ENCODE data around the gene TNXB.

The TNXB gene

GRCh38 chr6:32127717-32128592, 18.8 kb upstream of the TNXB start, which contains the start of gene ATF6B:
TSS of gene ATF6B (minus strand) at chr6:32128246. CDS start at chr6:32128207, 39 bp downstream.
- Histone ChIP-seq H3K36me3 (ENCODE audit: insufficient read depth, low read length) (0 out of 2 replicates have a peak, but pooled peaks cover 5% of the 10 kb centered on the region), H3K9ac (ENCODE audit: low read depth, low read length) (peak within 1 kb of the TSS; percentile 100), H3K9me3 (ENCODE audit: control insufficient read depth, insufficient read depth, low read length) (no peaks in the 10 kb centered on the region), H3K4me1 (ENCODE audit: insufficient read depth, low read length) (no peaks in the 10 kb centered on the region; the same call in 1 of the 2 replicates)

GRCh38 chr6:32127409-32127716, 18.2 kb upstream of the TNXB start:
- Histone ChIP-seq H3K36me3 (ENCODE audit: insufficient read depth, low read length) (0 out of 2 replicates have a peak, but pooled peaks cover 5% of the 10 kb centered on the region), H3K4me1 (ENCODE audit: insufficient read depth, low read length) (no peaks in the 10 kb centered on the region; the same call in 1 of the 2 replicates), H3K9ac (ENCODE audit: low read depth, low read length) (peak overlapping the region; percentile 100; the same call in 1 of the 2 replicates), H3K9me3 (ENCODE audit: control insufficient read depth, insufficient read depth, low read length) (no peaks in the 10 kb centered on the region)

GRCh38 chr6:32126880-32127279, 17.7 kb upstream of the TNXB start:
- Histone ChIP-seq H3K9me3 (ENCODE audit: control insufficient read depth, insufficient read depth, low read length) (no peaks in the 10 kb centered on the region), H3K36me3 (ENCODE audit: insufficient read depth, low read length) (0 out of 2 replicates have a peak, but pooled peaks cover 5% of the 10 kb centered on the region), H3K4me1 (ENCODE audit: insufficient read depth, low read length) (no peaks in the 10 kb centered on the region; the same call in 1 of the 2 replicates), H3K9ac (ENCODE audit: low read depth, low read length) (no peak overlapping the region)

GRCh38 chr6:32123681-32124080, 14.5 kb upstream of the TNXB start:
- Histone ChIP-seq H3K9ac (ENCODE audit: low read depth, low read length) (no peak overlapping the region), H3K36me3 (ENCODE audit: insufficient read depth, low read length) (0 out of 2 replicates have a peak, but pooled peaks cover 5% of the 10 kb centered on the region), H3K4me1 (ENCODE audit: insufficient read depth, low read length) (peaks cover 4% of the 10 kb centered on the region; the same call in 1 of the 2 replicates), H3K9me3 (ENCODE audit: control insufficient read depth, insufficient read depth, low read length) (no peaks in the 10 kb centered on the region)

GRCh38 chr6:32120573-32121059, 11.5 kb upstream of the TNXB start:
- Histone ChIP-seq H3K9ac (ENCODE audit: low read depth, low read length) (no peak overlapping the region), H3K4me1 (ENCODE audit: insufficient read depth, low read length) (0 out of 2 replicates have a peak, but pooled peaks cover 4% of the 10 kb centered on the region), H3K36me3 (ENCODE audit: insufficient read depth, low read length) (no peaks in the 10 kb centered on the region), H3K9me3 (ENCODE audit: control insufficient read depth, insufficient read depth, low read length) (no peaks in the 10 kb centered on the region)

GRCh38 chr6:32118782-32119628, 9.9 kb upstream of the TNXB start:
- no peak overlapping the region for H3K9ac ChIP-seq (ENCODE audit: low read depth, low read length)
- H3K9me3 ChIP-seq (ENCODE audit: control insufficient read depth, insufficient read depth, low read length), result no peaks in the 10 kb centered on the region
- H3K36me3 ChIP-seq (ENCODE audit: insufficient read depth, low read length), result no peaks in the 10 kb centered on the region
- 0 out of 2 replicates have a peak, but pooled peaks cover 4% of the 10 kb centered on the region for H3K4me1 ChIP-seq (ENCODE audit: insufficient read depth, low read length)

- Histone ChIP-seq H3K36me3 (ENCODE audit: insufficient read depth, low read length) (no peaks in the 10 kb centered on the region), H3K9ac (ENCODE audit: low read depth, low read length) (no peak overlapping the region), H3K9me3 (ENCODE audit: control insufficient read depth, insufficient read depth, low read length) (no peaks in the 10 kb centered on the region), H3K4me1 (ENCODE audit: insufficient read depth, low read length) (0 out of 2 replicates have a peak, but pooled peaks cover 6% of the 10 kb centered on the region)
Measured at GRCh38 chr6:32117461-32117860, 8.3 kb upstream of the TNXB start.

GRCh38 chr6:32116674-32117073, 7.5 kb upstream of the TNXB start:
- H3K36me3 ChIP-seq (ENCODE audit: insufficient read depth, low read length), result no peaks in the 10 kb centered on the region
- H3K9ac ChIP-seq (ENCODE audit: low read depth, low read length), result no peak overlapping the region
- H3K4me1 ChIP-seq (ENCODE audit: insufficient read depth, low read length), result 0 out of 2 replicates have a peak, but pooled peaks cover 6% of the 10 kb centered on the region
- no peaks in the 10 kb centered on the region for H3K9me3 ChIP-seq (ENCODE audit: control insufficient read depth, insufficient read depth, low read length)

- no peaks in the 10 kb centered on the region for H3K36me3 ChIP-seq (ENCODE audit: insufficient read depth, low read length)
- H3K9me3 ChIP-seq (ENCODE audit: control insufficient read depth, insufficient read depth, low read length), result no peaks in the 10 kb centered on the region
- H3K9ac ChIP-seq (ENCODE audit: low read depth, low read length), result no peak overlapping the region
- H3K4me1 ChIP-seq (ENCODE audit: insufficient read depth, low read length), result 0 out of 2 replicates have a peak, but pooled peaks cover 6% of the 10 kb centered on the region
Measured at GRCh38 chr6:32115623-32116022, 6.5 kb upstream of the TNXB start.

- Histone ChIP-seq H3K9ac (ENCODE audit: low read depth, low read length) (no peak overlapping the region), H3K4me1 (ENCODE audit: insufficient read depth, low read length) (0 out of 2 replicates have a peak, but pooled peaks cover 6% of the 10 kb centered on the region), H3K36me3 (ENCODE audit: insufficient read depth, low read length) (no peaks in the 10 kb centered on the region), H3K9me3 (ENCODE audit: control insufficient read depth, insufficient read depth, low read length) (no peaks in the 10 kb centered on the region)
Measured at GRCh38 chr6:32114796-32115195, 5.7 kb upstream of the TNXB start.

GRCh38 chr6:32113386-32114352, 4.5 kb upstream of the TNXB start:
- Histone ChIP-seq H3K36me3 (ENCODE audit: insufficient read depth, low read length) (no peaks in the 10 kb centered on the region), H3K4me1 (ENCODE audit: insufficient read depth, low read length) (0 out of 2 replicates have a peak, but pooled peaks cover 3% of the 10 kb centered on the region), H3K9me3 (ENCODE audit: control insufficient read depth, insufficient read depth, low read length) (no peaks in the 10 kb centered on the region), H3K9ac (ENCODE audit: low read depth, low read length) (no peak overlapping the region)

GRCh38 chr6:32112431-32112980, 3.4 kb upstream of the TNXB start:
- Histone ChIP-seq H3K9me3 (ENCODE audit: control insufficient read depth, insufficient read depth, low read length) (no peaks in the 10 kb centered on the region), H3K36me3 (ENCODE audit: insufficient read depth, low read length) (no peaks in the 10 kb centered on the region), H3K9ac (ENCODE audit: low read depth, low read length) (no peak overlapping the region), H3K4me1 (ENCODE audit: insufficient read depth, low read length) (0 out of 2 replicates have a peak, but pooled peaks cover 3% of the 10 kb centered on the region)

GRCh38 chr6:32111424-32112066, 2.4 kb upstream of the TNXB start:
- Histone ChIP-seq H3K4me1 (ENCODE audit: insufficient read depth, low read length) (0 out of 2 replicates have a peak, but pooled peaks cover 3% of the 10 kb centered on the region), H3K36me3 (ENCODE audit: insufficient read depth, low read length) (no peaks in the 10 kb centered on the region), H3K9ac (ENCODE audit: low read depth, low read length) (no peak overlapping the region), H3K9me3 (ENCODE audit: control insufficient read depth, insufficient read depth, low read length) (no peaks in the 10 kb centered on the region)

Data from ES-I3 (cell line).